Right lobe of liver (tissue), 4 donors: ENCODE results near the gene GNG4.

Experiments used
- CTCF ChIP-seq, 4 donors: fragments of 200-600 bp in 3 of 4; fragments of 450-650 bp in 1 of 4; IDR thresholded peaks; one replicate each; pipeline versions ENCODE4 v1.5.1 to v1.8.0; 2016 to 2022; ENCODE audit warnings: antibody characterized with exemption in 4 of 4, mild to moderate bottlenecking in 2 of 4
- POLR2A ChIP-seq: fragments of 450-650 bp; IDR thresholded peaks from one replicate; pipeline ENCODE4 v1.6.1; 2017; ENCODE audit warnings: antibody characterized with exemption, mild to moderate bottlenecking
- donor health status: DM: no; HTN: no; CAD: no.
- donor health status: DM: no; HTN: no; CAD: no.
- donor health status: DM: no; HTN: yes; CAD: no.

- TF ChIP-seq CTCF (IDR thresholded peaks at IDR 0.05) (no peak), POLR2A (no peak)
Measured at GRCh38 chr1:235631816-235632215, 17.8 kb downstream of the GNG4 start.
